Activated CD4-positive, alpha-beta T cell treated with anti-CD3 and anti-CD28 coated beads, Interleukin-2, Interleukin-4, amounts not matched to agents 100 ng/mL and 50 ng/mL, durations not matched to agents 16 hours and 8 hours (primary cell): ENCODE results near the gene PRDM7.

Experiments used
- DNase-seq: peaks from one replicate; pipeline ENCODE4 v3.0.0-alpha.2; 2020; ENCODE audit warnings: low spot score

The PRDM7 gene

DNA sequence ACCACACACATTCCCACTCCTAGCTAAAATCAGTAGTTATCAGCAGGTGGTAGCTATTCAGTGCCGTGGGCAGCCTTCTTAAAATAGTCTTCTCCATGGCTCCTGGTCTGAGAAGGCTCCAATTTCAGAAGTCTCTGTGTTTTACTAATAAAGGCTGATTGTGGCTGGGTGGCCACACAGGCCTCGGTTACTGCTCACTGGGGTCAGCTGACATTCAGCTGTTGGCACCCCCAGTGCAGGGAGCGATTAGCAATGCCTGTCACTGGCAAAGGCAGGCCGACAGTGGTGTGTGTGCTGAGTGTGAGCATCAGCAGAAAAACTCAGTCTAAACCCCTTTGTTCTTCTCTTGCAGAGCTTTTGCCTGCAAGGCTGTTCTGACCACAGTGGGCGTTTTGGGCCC lies 41.2 kb downstream of the PRDM7 start:
- DNase-seq: no peak

DNA sequence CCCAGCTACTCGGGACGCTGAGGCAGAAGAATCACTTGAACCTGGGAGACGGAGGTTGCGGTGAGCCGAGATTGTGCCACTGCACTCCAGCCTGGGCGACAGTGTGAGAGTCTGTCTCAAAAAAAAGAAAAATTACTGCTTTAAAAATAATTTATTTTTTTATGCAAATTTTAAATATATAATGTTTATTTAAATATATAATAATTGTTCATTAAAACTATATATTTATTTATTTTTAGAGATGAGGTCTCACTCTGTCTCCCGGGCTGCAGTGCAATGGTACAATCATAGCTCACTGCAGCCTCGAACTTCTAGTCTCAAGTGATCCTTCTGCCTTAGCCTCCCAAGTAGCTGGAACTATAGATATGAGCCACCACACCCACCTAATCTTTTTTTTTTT lies 42.6 kb downstream of the PRDM7 start:
- DNase-seq: no peak

DNA sequence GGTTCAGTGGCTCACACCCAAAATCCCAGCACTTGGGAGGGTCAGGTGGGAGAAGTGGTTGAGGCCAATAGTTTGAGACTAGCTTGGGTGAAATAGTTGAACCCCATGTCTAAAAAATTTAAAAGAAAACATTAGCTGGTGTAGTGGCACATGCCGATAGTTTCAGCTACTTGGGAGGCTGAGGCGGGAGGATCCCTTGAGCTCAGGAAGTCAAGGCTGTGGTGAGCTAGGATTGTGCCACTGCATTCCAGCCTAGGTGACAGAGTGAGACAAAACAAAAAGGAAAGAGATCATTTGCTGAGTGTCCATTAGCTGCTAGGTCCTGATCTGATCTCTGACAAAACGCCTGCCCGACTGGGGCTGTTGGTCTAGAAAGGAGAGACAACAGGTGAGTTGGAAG lies 43.7 kb downstream of the PRDM7 start:
- DNase-seq: no peak

DNA sequence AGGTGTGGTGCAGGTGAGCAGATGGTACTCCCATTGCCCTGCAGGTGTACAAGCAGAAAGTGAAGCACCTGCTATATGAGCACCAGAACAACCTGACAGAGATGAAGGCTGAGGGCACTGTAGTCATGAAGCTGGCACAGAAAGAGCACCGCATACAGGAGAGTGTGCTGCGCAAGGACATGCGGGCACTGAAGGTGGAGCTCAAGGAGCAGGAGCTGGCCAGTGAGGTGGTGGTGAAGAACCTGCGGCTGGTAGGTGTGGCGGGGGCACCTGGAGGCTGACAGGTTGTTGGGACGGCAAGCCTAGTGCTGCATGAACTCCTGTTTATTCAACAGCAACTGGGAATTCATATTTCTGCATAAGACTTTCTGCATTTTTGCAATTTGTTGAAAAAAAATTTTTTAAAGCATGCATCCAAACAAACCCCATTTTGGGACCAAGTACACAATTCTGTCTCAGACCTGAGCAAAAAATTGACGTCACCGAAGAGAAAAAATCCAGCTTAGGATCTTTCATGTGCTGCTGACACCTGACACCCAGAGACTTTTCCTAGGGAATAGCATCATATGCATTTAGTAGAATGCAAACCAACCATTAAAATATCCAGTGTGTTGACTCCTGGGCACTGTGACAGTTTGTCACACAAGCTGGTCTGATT lies 44.3 kb downstream of the PRDM7 start:
- DNase-seq: no peak

DNA sequence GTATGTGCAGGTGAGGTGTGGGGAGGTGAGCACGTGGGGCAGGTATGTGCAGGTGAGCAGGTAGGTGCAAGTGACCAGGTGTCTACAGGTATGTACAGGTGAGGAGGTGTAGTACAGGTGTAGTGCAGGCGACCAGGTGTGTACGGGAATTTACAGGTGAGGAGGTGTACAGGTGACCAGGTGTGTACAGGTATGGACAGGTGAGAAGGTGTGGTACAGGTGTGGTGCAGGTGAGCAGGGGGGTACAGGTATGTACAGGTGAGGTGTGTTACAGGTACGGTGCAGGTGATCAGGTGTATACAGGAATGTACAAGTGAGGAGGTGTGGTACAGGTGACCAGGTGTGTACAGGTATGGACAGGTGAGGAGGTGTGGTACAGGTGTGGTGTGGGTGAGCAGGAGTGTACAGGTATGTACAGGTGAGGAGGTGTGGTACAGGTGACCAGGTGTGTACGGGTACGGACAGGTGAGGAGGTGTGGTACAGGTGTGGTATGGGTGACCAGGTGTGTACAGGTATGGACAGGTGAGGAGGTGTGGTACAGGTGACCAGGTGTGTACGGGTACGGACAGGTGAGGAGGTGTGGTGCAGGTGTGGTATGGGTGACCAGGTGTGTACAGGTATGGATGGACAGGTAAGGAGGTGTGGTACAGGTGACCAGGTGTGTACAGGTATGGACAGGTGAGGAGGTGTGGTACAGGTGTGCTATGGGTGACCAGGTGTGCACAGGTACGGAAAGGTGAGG lies 45.0 kb downstream of the PRDM7 start:
- no peak for DNase-seq

DNA sequence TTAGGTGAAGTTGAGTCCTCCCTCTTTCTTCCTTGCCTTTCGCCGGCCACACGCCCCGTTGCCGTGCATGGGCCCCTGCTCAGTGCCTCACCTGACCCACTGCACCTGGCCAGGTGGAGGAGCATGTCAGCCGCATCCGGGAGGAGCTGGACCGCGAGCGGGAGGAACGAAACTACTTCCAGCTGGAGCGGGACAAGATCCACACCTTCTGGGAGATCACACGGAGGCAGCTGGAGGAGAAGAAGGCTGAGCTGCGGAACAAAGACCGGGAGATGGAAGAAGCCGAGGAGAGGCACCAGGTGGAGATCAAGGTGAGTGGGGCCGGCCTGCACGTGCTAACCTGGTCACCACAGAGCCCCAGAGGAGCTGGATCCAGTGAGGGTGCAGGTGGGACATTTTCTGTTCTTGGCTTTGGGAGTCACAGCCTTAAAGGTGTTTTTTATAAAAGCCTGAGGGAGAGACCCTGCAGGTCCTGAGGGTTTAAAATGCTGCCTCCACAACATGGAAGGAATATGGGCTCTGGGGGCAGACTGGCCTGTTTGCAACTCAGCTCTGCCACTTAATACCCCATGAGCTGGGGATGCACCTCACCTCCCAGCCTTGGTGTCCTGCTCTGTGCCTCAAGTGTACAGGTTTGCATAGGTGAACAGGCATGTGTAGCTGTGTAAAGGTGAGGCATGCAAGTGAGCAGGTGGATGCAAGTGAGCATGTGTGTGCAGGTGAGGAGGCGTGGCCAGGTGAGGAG lies 45.8 kb downstream of the PRDM7 start:
- no peak for DNase-seq

DNA sequence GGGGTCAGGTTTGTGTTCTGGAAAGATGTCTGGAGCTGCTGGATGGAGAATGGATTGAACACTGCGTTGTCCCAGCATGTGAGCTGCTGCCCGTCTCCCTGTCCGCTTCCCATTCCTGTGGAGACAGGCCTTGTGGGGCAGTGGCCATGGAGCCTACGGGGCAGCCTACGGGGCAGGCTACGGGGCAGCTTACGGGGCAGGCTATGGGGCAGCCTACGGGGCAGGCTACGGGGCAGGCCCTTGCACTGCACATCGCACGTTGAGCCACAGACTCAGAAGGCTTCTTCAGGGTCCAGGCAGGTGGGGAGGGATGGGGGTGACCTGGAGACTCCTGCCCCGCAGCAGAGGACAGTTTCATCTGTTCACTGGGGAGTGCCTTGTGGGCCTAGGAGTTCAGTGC lies 48.1 kb downstream of the PRDM7 start:
- no peak for DNase-seq

DNA sequence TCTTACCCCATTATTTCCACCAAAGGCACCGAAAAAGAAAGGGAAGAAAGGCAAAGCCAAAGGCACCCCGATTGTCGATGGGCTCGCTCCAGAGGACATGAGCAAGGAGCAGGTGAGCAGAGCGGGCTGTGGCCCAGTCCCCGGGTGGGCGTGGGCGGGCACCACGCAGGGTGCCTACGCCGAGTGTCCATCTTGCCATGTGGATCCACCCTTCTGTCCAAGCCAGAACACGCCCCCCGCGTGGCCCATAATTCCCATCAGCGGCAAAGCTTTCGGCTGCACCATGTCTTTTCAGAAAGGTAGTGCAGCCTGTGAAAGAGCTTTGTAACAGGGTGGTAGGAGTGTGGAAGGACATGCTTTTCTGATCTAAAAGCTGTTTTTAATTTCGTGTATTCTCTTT lies 49.5 kb downstream of the PRDM7 start:
- no peak for DNase-seq

DNA sequence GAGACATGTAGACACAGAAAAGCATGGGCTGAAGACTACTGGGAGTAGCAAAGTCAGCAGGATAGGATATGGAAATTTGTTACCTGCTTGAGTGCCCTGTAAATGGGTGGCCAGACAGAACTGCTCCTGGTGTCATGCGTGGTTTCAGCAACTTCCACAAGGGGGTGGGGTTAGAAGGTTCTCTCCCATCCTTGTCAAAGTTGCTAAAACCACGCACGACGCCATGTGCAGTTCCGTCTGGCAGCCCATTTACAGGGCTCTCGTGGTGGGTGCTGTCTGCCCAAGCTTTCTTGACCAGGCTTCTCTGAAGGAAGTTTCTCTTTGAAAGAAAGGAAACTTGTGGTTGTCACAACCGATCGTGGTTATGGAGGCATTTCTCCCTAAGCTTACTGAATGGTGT lies 51.0 kb downstream of the PRDM7 start:
- no peak for DNase-seq

DNA sequence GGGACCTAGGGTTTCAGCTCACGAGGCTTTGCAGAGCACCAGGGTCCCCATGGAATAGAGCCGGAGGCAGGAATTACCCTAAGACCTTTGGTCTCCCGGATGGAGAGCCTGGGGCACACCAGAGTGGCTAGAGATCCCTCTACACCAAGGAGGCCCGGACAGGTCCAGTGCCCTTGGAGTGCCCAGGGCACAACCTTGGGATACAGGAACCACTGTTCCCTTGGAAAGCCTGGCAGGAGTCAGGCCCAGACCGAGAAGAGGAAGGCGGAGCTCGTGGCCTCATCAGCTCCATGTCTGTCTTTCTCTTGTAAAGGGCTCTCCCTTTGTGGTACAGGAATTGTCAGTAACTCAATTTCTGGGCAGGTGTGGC lies 54.1 kb downstream of the PRDM7 start:
- DNase-seq: no peak

DNA sequence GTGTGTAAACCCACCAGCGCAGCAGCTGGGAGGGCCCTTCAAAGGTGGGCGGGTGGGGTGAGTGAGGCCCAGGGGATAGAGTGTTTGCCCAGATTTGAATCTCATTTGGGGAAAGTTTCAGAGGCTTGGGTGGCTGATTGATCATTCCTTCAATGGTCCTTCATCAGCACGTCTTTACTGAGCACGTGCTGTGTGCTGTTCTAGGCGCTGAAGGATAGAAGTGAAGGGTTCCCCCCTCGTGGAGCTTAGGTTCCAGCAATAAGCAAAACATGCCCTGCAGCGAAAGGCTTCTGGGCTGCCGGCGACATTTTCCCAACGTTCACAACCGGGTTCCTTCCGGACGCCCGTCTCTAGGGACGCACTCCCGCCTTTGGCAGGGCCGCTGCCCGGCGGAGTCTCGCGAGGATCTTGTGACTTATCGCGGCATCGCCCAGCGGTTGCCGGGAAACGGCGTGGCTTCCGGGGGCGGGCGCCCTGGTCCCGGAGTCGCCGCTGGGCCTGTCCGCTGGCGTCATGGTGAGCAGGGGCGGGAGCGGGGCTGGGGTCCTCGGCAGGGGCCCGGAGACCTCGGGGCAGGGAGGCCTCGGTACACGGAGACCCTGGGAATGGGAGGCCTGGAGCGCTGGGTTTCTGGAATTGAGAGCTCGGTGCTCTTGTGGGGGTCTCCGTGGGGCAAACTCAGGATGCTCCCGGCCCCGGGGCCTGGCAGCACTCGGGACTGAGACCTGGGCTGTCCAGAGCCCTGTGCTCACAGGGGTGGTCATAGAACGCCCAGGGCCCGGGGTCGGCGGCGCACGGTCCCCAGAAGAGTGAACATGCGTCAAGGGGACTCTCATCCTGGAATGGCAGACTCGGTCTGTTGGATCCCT lies 54.7 kb downstream of the PRDM7 start:
- peak; percentile 89 for DNase-seq

DNA sequence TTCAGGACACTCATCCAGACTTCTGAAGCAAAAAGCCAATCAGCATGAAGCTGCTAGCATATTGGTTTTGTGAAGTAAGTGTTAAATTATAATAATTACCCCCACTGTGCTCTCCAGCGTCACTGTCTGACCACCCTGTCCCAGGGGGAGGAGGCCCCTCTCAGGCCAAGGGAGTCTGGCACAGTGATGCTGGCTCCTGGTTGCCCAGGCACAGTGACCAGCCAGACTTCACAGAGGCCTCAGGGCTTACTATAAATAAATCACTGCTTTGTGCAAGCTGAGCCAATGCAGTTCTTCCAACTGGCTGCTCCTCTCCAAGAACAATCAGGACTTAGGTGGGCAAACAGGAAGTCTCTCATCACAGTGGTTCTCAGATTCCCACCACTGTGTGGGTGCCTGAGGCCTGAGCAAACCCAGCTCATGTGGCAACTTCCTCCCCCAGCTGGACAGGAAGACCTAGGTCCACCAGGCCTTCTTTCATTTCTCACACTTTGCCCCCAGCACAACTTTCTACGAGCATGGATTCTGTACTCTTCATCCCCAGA lies 56.2 kb downstream of the PRDM7 start:
- no peak for DNase-seq

DNA sequence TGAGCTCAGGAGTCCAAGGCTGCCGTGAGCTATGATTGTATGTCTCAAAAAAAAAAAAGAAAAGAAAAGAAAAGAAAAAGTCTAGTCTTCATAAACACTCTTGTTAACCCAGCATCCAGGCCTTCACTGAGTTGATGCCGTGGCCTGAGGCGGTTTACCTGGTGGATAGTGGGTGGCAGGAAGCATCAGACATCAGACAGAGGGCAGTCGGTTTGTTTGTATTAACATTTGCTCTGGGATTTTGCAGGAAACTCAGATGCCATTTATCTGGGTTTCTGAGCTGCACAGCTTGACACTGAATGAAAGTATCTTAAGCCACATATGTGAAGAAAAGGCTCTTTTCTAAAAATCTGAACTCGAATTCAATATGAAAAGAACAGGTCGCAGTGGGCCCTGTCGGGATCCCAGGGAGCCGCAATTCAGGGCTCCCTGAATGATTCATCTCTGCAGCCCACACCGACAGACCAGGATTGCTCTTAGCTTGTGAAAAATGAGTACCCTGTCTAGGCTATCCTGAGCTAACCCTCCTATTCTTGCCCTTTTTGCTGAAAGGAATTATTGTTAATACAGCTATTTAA lies 56.8 kb downstream of the PRDM7 start:
- no peak for DNase-seq

DNA sequence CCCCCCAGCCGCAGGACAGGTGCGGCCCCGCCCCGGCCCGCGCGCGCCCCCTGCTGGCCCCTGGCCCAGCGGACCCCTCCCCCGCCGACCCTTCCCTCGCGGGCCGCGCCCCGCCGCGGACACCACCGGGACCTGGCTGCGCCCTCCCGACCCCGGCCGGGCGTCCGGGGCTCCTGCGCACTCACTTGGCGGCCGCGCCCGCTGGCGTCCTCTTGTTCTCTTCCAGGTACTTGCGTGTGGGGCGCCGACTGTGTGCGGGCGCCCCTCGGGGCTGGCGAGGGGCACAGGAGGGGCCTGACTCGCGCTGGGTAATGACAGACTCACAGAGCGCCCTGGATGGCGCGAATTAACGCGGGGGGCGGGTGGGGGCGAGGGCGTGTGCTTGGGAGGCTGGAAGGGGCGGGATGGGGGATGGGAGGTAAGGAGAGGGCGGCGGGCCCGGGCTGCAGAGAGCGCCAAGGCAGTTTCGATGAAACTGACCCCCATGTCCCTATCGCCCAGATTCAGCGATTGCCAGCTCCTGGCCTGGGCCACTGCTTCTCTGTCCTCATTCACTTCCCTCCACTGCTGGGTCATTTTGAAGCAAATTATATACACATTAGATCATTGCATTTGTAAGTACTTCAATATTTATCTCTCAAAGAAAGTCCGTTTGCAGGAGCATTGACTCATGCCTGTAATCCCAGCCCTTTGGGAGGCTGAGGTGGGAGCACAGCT lies 57.4 kb downstream of the PRDM7 start:
- DNase-seq: peak; percentile 25

DNA sequence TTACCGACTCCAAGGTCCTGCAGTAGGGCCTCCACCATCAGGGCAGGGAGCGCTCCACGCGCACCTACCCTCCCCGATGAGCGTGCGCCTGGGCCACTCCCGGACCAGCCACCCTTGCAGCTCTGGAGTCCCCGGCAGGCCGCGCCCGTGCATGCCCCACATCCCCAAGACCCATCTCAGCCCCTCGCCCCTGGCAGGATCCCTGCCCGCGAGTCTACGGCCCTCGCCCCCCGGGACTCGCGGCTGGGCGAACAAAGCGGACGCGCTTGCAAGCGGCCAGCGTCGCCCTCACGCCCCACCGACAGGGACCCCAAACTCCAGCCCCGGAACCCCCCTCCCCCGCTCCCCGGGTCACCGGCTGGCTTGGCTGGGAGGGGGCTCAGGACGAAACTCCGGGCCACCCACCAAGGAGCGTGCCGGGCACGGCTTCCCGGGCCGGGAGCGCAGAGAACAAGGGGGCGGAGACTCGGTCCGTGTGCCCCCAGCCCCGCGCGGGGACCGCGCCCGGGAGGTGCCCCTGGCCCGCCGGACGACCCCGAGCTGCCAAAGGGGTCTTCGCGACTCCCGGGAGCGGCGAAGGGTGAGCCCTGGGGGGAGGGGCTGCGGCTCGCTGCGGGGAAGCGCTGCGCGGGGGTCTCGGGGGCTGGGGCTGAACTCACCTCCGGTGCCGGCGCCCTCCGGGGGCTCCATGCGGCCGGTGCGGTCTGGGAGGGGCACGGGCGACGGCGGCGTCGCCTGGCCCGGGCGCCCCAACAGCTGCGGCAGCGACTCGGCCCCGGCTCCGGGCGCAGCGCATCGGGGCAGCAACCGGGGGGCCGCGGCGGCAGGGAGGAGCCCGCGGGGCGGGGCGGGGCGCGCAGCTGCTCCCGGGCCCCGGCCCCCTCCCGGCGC lies 58.2 kb downstream of the PRDM7 start, which contains the start of gene DBNDD1:
Gene DBNDD1 (minus strand): TSS at position 805 of the 891 bp plus-strand sequence. CDS start 115 bp downstream, at position 690.
- DNase-seq: no peak

DNA sequence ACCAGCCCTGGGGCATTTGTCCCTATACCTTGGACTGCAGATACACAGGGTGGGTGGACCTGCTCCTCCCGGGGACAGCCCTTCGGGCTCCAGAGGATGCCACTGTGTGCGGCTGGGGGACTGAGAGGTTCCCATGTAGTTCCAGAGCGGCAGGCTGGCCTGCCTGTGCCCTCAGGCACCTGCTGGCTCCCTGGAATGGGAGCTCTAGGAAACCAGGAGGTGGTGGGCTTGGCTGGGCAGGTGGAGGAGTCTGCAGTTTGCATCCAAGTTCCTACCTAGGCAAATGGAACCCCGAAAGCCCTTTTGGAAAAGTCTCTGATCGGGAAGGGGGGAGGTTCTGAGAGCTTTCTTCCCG lies 58.9 kb downstream of the PRDM7 start:
- no peak for DNase-seq

DNA sequence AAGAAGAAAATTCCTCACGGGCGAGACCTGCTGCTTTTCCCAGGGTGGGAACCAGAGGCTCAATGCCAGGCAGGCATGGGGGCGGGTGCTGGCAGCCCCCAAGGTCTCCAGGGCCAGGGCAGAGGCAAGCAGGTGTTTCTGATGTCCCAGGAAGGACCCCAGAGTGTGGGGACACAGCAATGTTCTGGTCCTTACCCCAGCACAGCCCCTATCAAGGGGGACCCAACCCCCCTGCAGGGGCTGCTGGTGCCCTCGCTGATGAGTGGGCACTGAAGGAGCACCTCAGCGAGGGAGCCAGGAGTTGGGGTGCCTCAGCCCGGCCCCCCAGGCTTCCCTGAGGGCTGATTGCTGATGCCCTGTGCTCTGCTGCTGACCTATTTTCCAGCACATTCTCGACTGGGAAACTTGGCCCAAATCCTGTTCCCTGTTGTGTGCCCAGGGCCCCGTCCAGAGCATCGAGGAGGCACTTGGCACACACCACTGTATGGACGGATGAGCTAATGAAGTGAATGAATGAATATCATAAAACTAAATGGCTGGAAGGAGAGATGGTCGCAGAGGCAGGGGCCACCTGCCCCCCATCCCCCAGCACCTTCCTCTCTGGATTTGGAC lies 60.7 kb downstream of the PRDM7 start:
- DNase-seq: no peak

DNA sequence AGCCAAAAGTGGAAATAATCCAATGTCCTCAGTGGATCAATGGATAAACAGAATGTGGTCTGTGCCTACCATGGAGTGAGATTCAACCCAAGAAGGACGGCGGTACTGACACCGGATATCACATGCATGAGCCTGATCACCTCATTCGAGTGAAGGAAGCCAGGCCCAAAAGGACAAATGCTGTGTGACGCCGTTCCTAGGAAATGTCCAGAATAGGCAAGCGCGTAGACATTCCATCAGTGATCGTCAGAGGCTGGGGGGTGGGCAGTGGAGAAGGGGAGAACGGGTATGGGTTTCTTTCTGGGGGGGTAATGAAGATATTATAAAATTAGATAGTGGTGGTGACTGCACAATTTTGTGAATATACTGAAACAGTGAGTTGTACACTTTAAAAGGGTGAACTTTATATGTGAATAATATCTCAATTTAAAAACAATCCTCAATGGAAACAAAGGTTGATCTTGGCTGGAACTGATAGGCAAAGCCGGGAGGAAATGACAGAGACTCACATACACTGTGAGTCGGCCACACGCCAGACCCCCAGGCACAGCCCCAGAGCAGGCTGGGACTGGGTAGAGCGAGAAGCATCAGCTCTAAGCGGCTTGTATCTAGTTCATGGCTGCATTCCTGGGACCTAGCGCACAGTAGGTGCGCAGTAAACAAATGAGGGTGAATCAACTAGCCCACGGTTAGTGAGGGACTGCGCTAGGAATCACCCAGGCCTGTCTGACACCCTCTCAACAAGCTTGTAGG lies 61.4 kb downstream of the PRDM7 start:
- no peak for DNase-seq
